ENCODE results near the gene PCNT.

PCNT gene

GRCh38 chr21:46483300-46484295 lies 159.6 kb downstream of the PCNT start (continued):
- TF ChIP-seq ZNF23 (tag by site-specific recombination; IDR thresholded peaks at IDR 0.05; ENCODE audit: borderline replicate concordance) (no peak), ZNF843 (tag by site-specific recombination; IDR thresholded peaks at IDR 0.05) (no peak), ZNF624 (tag by site-specific recombination; IDR thresholded peaks at IDR 0.05) (no peak), ZNF121 (tag by site-specific recombination; IDR thresholded peaks at IDR 0.05) (no peak), ZSCAN5A (tag by site-specific recombination; IDR thresholded peaks at IDR 0.05) (no peak)
- TF ChIP-seq, protein P1, sequence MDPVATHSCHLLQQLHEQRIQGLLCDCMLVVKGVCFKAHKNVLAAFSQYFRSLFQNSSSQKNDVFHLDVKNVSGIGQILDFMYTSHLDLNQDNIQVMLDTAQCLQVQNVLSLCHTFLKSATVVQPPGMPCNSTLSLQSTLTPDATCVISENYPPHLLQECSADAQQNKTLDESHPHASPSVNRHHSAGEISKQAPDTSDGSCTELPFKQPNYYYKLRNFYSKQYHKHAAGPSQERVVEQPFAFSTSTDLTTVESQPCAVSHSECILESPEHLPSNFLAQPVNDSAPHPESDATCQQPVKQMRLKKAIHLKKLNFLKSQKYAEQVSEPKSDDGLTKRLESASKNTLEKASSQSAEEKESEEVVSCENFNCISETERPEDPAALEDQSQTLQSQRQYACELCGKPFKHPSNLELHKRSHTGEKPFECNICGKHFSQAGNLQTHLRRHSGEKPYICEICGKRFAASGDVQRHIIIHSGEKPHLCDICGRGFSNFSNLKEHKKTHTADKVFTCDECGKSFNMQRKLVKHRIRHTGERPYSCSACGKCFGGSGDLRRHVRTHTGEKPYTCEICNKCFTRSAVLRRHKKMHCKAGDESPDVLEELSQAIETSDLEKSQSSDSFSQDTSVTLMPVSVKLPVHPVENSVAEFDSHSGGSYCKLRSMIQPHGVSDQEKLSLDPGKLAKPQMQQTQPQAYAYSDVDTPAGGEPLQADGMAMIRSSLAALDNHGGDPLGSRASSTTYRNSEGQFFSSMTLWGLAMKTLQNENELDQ (tag by site-specific recombination; IDR thresholded peaks at IDR 0.05; ENCODE audit: low read depth), result no peak
- TF ChIP-seq, protein P2, sequence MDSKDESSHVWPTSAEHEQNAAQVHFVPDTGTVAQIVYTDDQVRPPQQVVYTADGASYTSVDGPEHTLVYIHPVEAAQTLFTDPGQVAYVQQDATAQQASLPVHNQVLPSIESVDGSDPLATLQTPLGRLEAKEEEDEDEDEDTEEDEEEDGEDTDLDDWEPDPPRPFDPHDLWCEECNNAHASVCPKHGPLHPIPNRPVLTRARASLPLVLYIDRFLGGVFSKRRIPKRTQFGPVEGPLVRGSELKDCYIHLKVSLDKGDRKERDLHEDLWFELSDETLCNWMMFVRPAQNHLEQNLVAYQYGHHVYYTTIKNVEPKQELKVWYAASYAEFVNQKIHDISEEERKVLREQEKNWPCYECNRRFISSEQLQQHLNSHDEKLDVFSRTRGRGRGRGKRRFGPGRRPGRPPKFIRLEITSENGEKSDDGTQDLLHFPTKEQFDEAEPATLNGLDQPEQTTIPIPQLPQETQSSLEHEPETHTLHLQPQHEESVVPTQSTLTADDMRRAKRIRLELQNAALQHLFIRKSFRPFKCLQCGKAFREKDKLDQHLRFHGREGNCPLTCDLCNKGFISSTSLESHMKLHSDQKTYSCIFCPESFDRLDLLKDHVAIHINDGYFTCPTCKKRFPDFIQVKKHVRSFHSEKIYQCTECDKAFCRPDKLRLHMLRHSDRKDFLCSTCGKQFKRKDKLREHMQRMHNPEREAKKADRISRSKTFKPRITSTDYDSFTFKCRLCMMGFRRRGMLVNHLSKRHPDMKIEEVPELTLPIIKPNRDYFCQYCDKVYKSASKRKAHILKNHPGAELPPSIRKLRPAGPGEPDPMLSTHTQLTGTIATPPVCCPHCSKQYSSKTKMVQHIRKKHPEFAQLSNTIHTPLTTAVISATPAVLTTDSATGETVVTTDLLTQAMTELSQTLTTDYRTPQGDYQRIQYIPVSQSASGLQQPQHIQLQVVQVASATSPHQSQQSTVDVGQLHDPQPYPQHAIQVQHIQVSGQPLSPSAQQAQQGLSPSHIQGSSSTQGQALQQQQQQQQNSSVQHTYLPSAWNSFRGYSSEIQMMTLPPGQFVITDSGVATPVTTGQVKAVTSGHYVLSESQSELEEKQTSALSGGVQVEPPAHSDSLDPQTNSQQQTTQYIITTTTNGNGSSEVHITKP (tag by site-specific recombination; IDR thresholded peaks at IDR 0.05), result peak; percentile 52; the same call in 1 of the 2 replicates

GRCh38 chr21:46486481-46487126 lies 162.6 kb downstream of the PCNT start:
- ChIA-PET POLR2A (no interaction called here), CTCF (no interaction called here)
- Histone ChIP-seq H3K4me1 (ENCODE audit: control insufficient read depth, insufficient read depth, low read length) (peaks cover 23% of the 10 kb centered on the region), H3K4me3 (ENCODE audit: low read depth, low read length) (no peak overlapping the region), H3K9me3 (ENCODE audit: control insufficient read depth, insufficient read depth, low read depth, low read length) (no peaks in the 10 kb centered on the region), H3K27ac (ENCODE audit: extremely low read depth, low read depth, low read length) (no peak overlapping the region), H3K36me3 (ENCODE audit: control insufficient read depth in 2 of 2, insufficient read depth in 1 of 2, low read length in 2 of 2) (peaks cover 8 to 22% of the 10 kb centered on the region in 2 experiments)
- TF ChIP-seq ZNF529 (tag by site-specific recombination; IDR thresholded peaks at IDR 0.05; ENCODE audit: insufficient replicate concordance), result no peak
- TF ChIP-seq ZNF394 (tag by site-specific recombination; IDR thresholded peaks at IDR 0.05; ENCODE audit: borderline replicate concordance), result no peak
- TF ChIP-seq ZNF670 (tag by site-specific recombination; IDR thresholded peaks at IDR 0.05; ENCODE audit: low read depth), result no peak
- no peak for TF ChIP-seq ZNF843 (tag by site-specific recombination; IDR thresholded peaks at IDR 0.05)
- TF ChIP-seq KLF10 (tag by site-specific recombination; IDR thresholded peaks at IDR 0.05), result no peak
- TF ChIP-seq HOXC10 (CRISPR knock-in tag; IDR thresholded peaks at IDR 0.05), result no peak
- no peak for TF ChIP-seq ZNF155 (tag by site-specific recombination; IDR thresholded peaks at IDR 0.05)
- TF ChIP-seq ZNF610 (tag by site-specific recombination; IDR thresholded peaks at IDR 0.05; ENCODE audit: borderline replicate concordance), result no peak
- no peak for TF ChIP-seq ZNF549 (tag by site-specific recombination; IDR thresholded peaks at IDR 0.05)
- no peak for TF ChIP-seq ZFP41 (tag by site-specific recombination; IDR thresholded peaks at IDR 0.05; ENCODE audit: borderline replicate concordance)
- TF ChIP-seq TRIM28 (IDR thresholded peaks at IDR 0.05; ENCODE audit: borderline replicate concordance, low read length), result no peak
- TF ChIP-seq, protein P3, sequence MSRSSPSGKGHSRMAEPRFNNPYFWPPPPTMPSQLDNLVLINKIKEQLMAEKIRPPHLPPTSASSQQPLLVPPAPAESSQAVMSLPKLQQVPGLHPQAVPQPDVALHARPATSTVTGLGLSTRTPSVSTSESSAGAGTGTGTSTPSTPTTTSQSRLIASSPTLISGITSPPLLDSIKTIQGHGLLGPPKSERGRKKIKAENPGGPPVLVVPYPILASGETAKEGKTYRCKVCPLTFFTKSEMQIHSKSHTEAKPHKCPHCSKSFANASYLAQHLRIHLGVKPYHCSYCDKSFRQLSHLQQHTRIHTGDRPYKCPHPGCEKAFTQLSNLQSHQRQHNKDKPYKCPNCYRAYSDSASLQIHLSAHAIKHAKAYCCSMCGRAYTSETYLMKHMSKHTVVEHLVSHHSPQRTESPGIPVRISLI (tag by site-specific recombination; IDR thresholded peaks at IDR 0.05), result no peak
- no peak for TF ChIP-seq ZNF423 (tag by site-specific recombination; IDR thresholded peaks at IDR 0.05)
- no peak for TF ChIP-seq ZNF239 (tag by site-specific recombination; IDR thresholded peaks at IDR 0.05)
- no peak for TF ChIP-seq ZNF26 (tag by site-specific recombination; IDR thresholded peaks at IDR 0.05)
- TF ChIP-seq ZNF48 (tag by site-specific recombination; IDR thresholded peaks at IDR 0.05), result no peak
- TF ChIP-seq MEIS1 (CRISPR knock-in tag; IDR thresholded peaks at IDR 0.05; ENCODE audit: borderline replicate concordance), result no peak
- TF ChIP-seq ZNF112 (tag by site-specific recombination; IDR thresholded peaks at IDR 0.05), result no peak
- no peak for TF ChIP-seq ZNF146 (tag by site-specific recombination; IDR thresholded peaks at IDR 0.05)

Measured in HEK293 (cell line).